ENCODE results near the gene RNF169. TPM values are rescaled to one million over a fixed set of nuclear protein-coding genes. Genes with fewer than 3 reads are reported as not detected.

Gene RNF169
- total and polyA plus RNA-seq, 2 donors (not counting 1 experiment from before 2014, with no cell fraction given) = 6.7 to 28.4 TPM

GRCh38 chr11:74870485-74870884 lies 121.8 kb downstream of the RNF169 start:
- ATAC-seq (ENCODE audit: low read depth) (no peak), DNase-seq (peak; percentile 31)
- no peaks in the 10 kb centered on the region for H3K4me1 Mint-ChIP-seq
- POLR2A ChIA-PET = no interaction called here
- H3K9me3 Mint-ChIP-seq (ENCODE audit: insufficient read depth) = peaks cover 39% of the 10 kb centered on the region
- H3K27me3 ChIP-seq (replicated peaks in 1 of 4; ENCODE audit: control extremely low read depth in 1 of 4, control insufficient read depth in 3 of 4, insufficient read depth in 4 of 4, low read length in 3 of 4) = no peaks in the 10 kb centered on the region
- no peak for TF ChIP-seq EZH2 (IDR thresholded peaks at IDR 0.05; ENCODE audit: borderline replicate concordance, insufficient read depth, low read depth, low read length, poor library complexity, severe bottlenecking)
- TF ChIP-seq CTCF (IDR thresholded peaks at IDR 0.05) = peak; percentile 21
- H3K36me3 ChIP-seq (replicated peaks in 1 of 2; ENCODE audit: control extremely low read depth in 1 of 2, control insufficient read depth in 1 of 2, extremely low read depth in 1 of 2, insufficient read depth in 2 of 2, low read length in 1 of 2) = peaks cover 7 to 18% of the 10 kb centered on the region in 2 experiments
- no peak overlapping the region for H3K4me2 ChIP-seq (replicated peaks; ENCODE audit: low read depth, low read length, poor library complexity, severe bottlenecking)
- no peak overlapping the region for H3K4me3 Mint-ChIP-seq
- no peak overlapping the region for H2AFZ ChIP-seq (ENCODE audit: insufficient read depth, low read depth, low read length, poor library complexity, severe bottlenecking)
- intact Hi-C loops (cut with micrococcal nuclease) = no loop called here
- no peak overlapping the region for H3K27ac ChIP-seq (ENCODE audit: low read length in 2 of 2)
- no peak overlapping the region for H3K9ac ChIP-seq (ENCODE audit: low read length)
- H3K27ac Mint-ChIP-seq = no peak overlapping the region
- CTCF ChIA-PET = interaction anchor here (3.1 kb wide), 1 partner anchor 168 kb away, joined by 9 read pairs; no protein-coding TSS in a partner anchor
- H3K9me3 ChIP-seq (ENCODE audit: control extremely low read depth in 1 of 3, control insufficient read depth in 2 of 3, insufficient read depth in 1 of 3, low read length in 2 of 3) = peaks cover 9 to 76% (median 65%) of the 10 kb centered on the region in 3 donors
- no peak overlapping the region for H3K4me3 ChIP-seq (ENCODE audit: control extremely low read depth in 1 of 5, extremely low read depth in 1 of 5, insufficient read depth in 1 of 5, low read depth in 2 of 5, low read length in 4 of 5)
- H3K4me1 ChIP-seq (ENCODE audit: control insufficient read depth in 2 of 2, insufficient read depth in 2 of 2, low read length in 2 of 2) = no peaks in the 10 kb centered on the region
- WGBS (ENCODE audit: insufficient coverage) = 88% methylated on average over 1 of the region's 1 CpG
- H3K79me2 ChIP-seq (ENCODE audit: control insufficient read depth, insufficient read depth, low read length) = no peaks in the 10 kb centered on the region
- H4K20me1 ChIP-seq (ENCODE audit: control insufficient read depth, insufficient read depth, low read length, poor library complexity, severe bottlenecking) = no peaks in the 10 kb centered on the region
- no peaks in the 10 kb centered on the region for H3K27me3 Mint-ChIP-seq

- intact Hi-C loops (cut with micrococcal nuclease) = no loop called here
- Histone ChIP-seq H3K4me1 (ENCODE audit: control insufficient read depth in 2 of 2, insufficient read depth in 2 of 2, low read length in 2 of 2) (no peaks in the 10 kb centered on the region), H3K36me3 (replicated peaks in 1 of 2; ENCODE audit: control extremely low read depth in 1 of 2, control insufficient read depth in 1 of 2, extremely low read depth in 1 of 2, insufficient read depth in 2 of 2, low read length in 1 of 2) (peaks cover 4 to 18% of the 10 kb centered on the region in 2 experiments), H3K4me2 (replicated peaks; ENCODE audit: low read depth, low read length, poor library complexity, severe bottlenecking) (no peak overlapping the region), H3K4me3 (ENCODE audit: control extremely low read depth in 1 of 5, extremely low read depth in 1 of 5, insufficient read depth in 1 of 5, low read depth in 2 of 5, low read length in 4 of 5) (no peak overlapping the region), H3K79me2 (ENCODE audit: control insufficient read depth, insufficient read depth, low read length) (no peaks in the 10 kb centered on the region), H3K27ac (ENCODE audit: low read length in 2 of 2) (no peak overlapping the region), H3K9ac (ENCODE audit: low read length) (no peak overlapping the region), H3K9me3 (ENCODE audit: control extremely low read depth in 1 of 3, control insufficient read depth in 2 of 3, insufficient read depth in 1 of 3, low read length in 2 of 3) (peaks cover 5 to 71% (median 62%) of the 10 kb centered on the region in 3 donors), H4K20me1 (ENCODE audit: control insufficient read depth, insufficient read depth, low read length, poor library complexity, severe bottlenecking) (no peaks in the 10 kb centered on the region), H3K27me3 (replicated peaks in 1 of 4; ENCODE audit: control extremely low read depth in 1 of 4, control insufficient read depth in 3 of 4, insufficient read depth in 4 of 4, low read length in 3 of 4) (no peaks in the 10 kb centered on the region), H2AFZ (ENCODE audit: insufficient read depth, low read depth, low read length, poor library complexity, severe bottlenecking) (no peak overlapping the region)
- DNase-seq = no peak
- H3K4me1 Mint-ChIP-seq = no peaks in the 10 kb centered on the region
- ATAC-seq (ENCODE audit: low read depth) = no peak
- no peaks in the 10 kb centered on the region for H3K27me3 Mint-ChIP-seq
- ChIA-PET CTCF (interaction anchor here (3.1 kb wide), 1 partner anchor 169 kb away, joined by 9 read pairs; no protein-coding TSS in a partner anchor), POLR2A (no interaction called here)
- TF ChIP-seq EZH2 (IDR thresholded peaks at IDR 0.05; ENCODE audit: borderline replicate concordance, insufficient read depth, low read depth, low read length, poor library complexity, severe bottlenecking) = no peak
- no peak for TF ChIP-seq CTCF (IDR thresholded peaks at IDR 0.05)
- WGBS (ENCODE audit: insufficient coverage) = 100% methylated on average over 1 of the region's 2 CpGs
- H3K4me3 Mint-ChIP-seq = no peak overlapping the region
- H3K27ac Mint-ChIP-seq = no peak overlapping the region
- H3K9me3 Mint-ChIP-seq (ENCODE audit: insufficient read depth) = peaks cover 37% of the 10 kb centered on the region
Observed at GRCh38 chr11:74871037-74871436, 122.4 kb downstream of the RNF169 start.
